HG03342 (cell line): ENCODE results near the gene MUC7.

Experiments
- ATAC-seq: cut with Tn5 transposase; IDR thresholded peaks from one replicate; pipeline ENCODE4 v1.9.1; 2021; ENCODE audit warnings: mild to moderate bottlenecking, moderate library complexity; ENCODE audit not compliant: unreplicated experiment

MUC7 gene

DNA sequence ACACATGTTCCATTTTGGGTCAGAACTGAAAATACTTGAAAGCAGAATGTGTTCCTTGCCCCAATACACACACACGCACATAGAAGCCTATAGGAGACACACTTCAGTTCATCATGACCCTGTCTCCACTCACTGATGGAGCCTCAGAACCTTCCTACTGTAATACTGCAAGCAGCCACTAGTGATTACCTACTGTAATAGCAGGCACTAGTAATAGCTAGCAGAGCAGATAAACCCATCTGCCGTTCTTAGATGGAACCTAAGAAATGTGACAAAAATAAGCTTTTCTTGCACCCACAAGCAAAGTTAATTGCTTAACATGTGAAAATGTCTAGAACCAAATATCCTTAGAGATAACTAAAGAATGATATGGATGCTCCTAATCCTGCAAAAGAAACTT is 60.0 kb downstream of the MUC7 start:
- ATAC-seq: peak; percentile 91
